K562 (cell line): ENCODE data around the gene AIDA. TPM values are rescaled to one million over a fixed set of nuclear protein-coding genes. Genes with fewer than 3 reads are reported as not detected.
A peak's percentile ranks its signal among the peaks of the same experiment; 100 is the strongest.

Experiments
- ATF7 ChIP-seq: fragments of 450-650 bp; IDR thresholded peaks from 2 replicates; pipeline ENCODE4 v1.7.1; 2014; ENCODE audit warnings: mild to moderate bottlenecking, moderate library complexity
- DACH1 ChIP-seq: fragments of 450-650 bp; IDR thresholded peaks from 2 replicates; pipeline ENCODE4 v1.6.1; 2018; ENCODE audit not compliant: partially characterized antibody
- HCFC1 ChIP-seq: IDR thresholded peaks from 2 replicates; pipeline ENCODE4 v1.6.1; 2012; ENCODE audit warnings: low read depth, low read length, improper control_type of control experiment
- KLF16 ChIP-seq: IDR thresholded peaks from 2 replicates; pipeline ENCODE4 v1.6.1; 2016; ENCODE audit warnings: antibody characterized with exemption
- MEIS2 ChIP-seq: fragments of 450-650 bp; IDR thresholded peaks from 2 replicates; pipeline ENCODE4 v1.6.1; 2014; ENCODE audit warnings: mild to moderate bottlenecking; ENCODE audit not compliant: partially characterized antibody
- PHF20 ChIP-seq: fragments of 450-650 bp; IDR thresholded peaks from 2 replicates; pipeline ENCODE4 v1.6.1; 2018; ENCODE audit not compliant: partially characterized antibody
- POLR2G ChIP-seq: fragments of 200-400 bp; formaldehyde crosslinking; IDR thresholded peaks from 2 replicates; pipeline ENCODE4 v1.6.1; 2017; ENCODE audit warnings: low read depth, mild to moderate bottlenecking, antibody characterized with exemption, low read length, moderate library complexity
- RBBP5 ChIP-seq: fragments of 200-600 bp; sonication (generic); IDR thresholded peaks from 2 replicates; pipeline ENCODE4 v1.6.1; 2012; ENCODE audit warnings: borderline replicate concordance, mild to moderate bottlenecking, low read length, control low read depth, inconsistent platforms; ENCODE audit not compliant: insufficient read depth, poor library complexity, severe bottlenecking
- ZEB2 ChIP-seq: fragments of 450-650 bp; IDR thresholded peaks from 2 replicates; pipeline ENCODE4 v1.6.1; 2016
- ZNF311 ChIP-seq: fragments of 250-450 bp; sonication (Bioruptor Pico); IDR thresholded peaks from 2 replicates; pipeline ENCODE4 v1.4.0; 2020; ENCODE audit warnings: mild to moderate bottlenecking, moderate library complexity
- ZNF316 ChIP-seq: fragments of 450-650 bp; IDR thresholded peaks from 2 replicates; pipeline ENCODE4 v1.6.1; 2016
- ZNF512 ChIP-seq: IDR thresholded peaks from 2 replicates; pipeline ENCODE4 v1.6.1; 2016; ENCODE audit warnings: missing genetic modification characterization, missing compliant biosample characterization
- polyA plus RNA-seq, 8 experiments: library from polyadenylated mRNA; depleted of rRNA in 4 of 8; stranded (reverse) in 5 of 8; unstranded in 3 of 8; fragments of >200 nt; fragmentation: Nextera tagmentation in 2 of 8; fragmentation: Illumina TruSeq in 1 of 8; extraction: Ambion mirVana in 2 of 8; extraction: Trizol in 1 of 8; gene quantifications; 2 replicates each; pipeline versions ENCODE4 v1.2.1 to v1.2.3, GENCODE V29; 2011 to 2014; ENCODE audit warnings: inconsistent platforms in 1 of 8, missing spikeins in 1 of 8
- total RNA-seq, 7 experiments: library from RNA; depleted of rRNA in 6 of 7; stranded (reverse); fragments of >200 nt in 6 of 7; fragmentation: Illumina TruSeq in 2 of 7; extraction: Trizol in 2 of 7; gene quantifications; 2 replicates each; pipeline versions ENCODE4 v1.2.1 to v1.2.3, GENCODE V29; 2011 to 2021; ENCODE audit warnings: low replicate concordance in 1 of 7
- TF ChIP-seq, protein P1 (sequence below): sonication (generic); formaldehyde crosslinking; IDR thresholded peaks from 2 replicates; pipeline ENCODE4 v1.9.0; 2022; ENCODE audit warnings: mild to moderate bottlenecking, missing genetic modification reagents
- TF ChIP-seq, protein P2 (sequence below): fragments of 450-650 bp; conservative IDR thresholded peaks from 2 replicates; pipeline ENCODE4 v1.6.1; 2016; ENCODE audit warnings: missing genetic modification characterization, low read depth, mild to moderate bottlenecking, control low read depth, missing compliant biosample characterization
- TF ChIP-seq, protein P3 (sequence below): sonication (generic); formaldehyde crosslinking; IDR thresholded peaks from 2 replicates; pipeline ENCODE4 v1.8.0; 2022; ENCODE audit warnings: mild to moderate bottlenecking, missing genetic modification reagents
- TF ChIP-seq, protein P4 (sequence below): sonication (generic); formaldehyde crosslinking; IDR thresholded peaks from 2 replicates; pipeline ENCODE4 v1.8.1; 2022; ENCODE audit warnings: missing genetic modification reagents
- TF ChIP-seq, protein P5 (sequence below): sonication (generic); formaldehyde crosslinking; IDR thresholded peaks from 2 replicates; pipeline ENCODE4 v1.8.0; 2023; ENCODE audit warnings: mild to moderate bottlenecking, missing genetic modification reagents

Gene AIDA
- total and polyA plus RNA-seq, 9 of the 15 experiments (the other 6 are each of a cell fraction or from before 2014, with no cell fraction given), result 18.2 to 77.9 (median 24.9) TPM

DNA sequence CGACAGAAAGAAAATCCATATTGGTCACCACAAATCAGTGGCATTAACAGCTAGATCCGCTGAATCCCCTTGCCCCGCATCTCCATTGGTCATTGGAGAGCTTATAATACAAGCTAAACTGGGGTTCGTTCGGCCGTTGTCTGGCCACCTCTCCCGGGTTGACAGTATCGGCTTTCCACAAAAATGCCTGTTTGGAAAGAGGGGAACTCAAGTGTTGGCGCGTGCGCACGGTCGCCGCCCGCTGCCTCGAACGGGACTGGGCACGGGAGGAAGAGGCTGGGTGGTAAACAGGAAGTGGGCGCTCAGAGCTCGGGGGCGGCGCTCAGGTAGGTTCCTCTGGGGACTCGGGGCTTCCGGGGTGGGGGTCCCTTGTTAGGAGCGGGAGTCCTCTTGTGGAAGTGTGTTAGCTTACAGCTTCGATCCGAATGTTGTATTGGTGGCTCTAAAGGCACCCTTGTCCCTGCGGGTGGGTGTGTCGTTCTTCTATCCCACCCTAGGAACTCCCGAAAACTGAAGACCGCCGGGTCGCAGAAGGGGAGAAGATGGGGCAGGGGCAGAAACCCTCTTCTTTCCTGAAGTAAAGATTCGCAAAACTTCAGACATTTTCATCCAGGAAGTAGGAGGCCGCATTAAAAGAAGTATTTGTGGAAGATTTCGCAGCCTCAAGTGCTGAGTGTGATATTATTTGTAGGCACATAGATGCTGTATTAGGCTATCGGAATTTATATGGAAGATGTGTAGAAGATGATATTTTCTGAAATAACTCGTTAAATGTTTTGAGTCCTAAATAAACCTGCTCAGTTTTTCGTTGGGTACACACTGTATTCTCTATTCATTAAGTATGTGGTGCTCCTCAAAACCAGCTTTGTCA is 1.0 kb upstream of the AIDA start (continued):
- TF ChIP-seq, protein P1, sequence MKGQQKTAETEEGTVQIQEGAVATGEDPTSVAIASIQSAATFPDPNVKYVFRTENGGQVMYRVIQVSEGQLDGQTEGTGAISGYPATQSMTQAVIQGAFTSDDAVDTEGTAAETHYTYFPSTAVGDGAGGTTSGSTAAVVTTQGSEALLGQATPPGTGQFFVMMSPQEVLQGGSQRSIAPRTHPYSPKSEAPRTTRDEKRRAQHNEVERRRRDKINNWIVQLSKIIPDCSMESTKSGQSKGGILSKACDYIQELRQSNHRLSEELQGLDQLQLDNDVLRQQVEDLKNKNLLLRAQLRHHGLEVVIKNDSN (CRISPR knock-in tag), result no peak
- TF ChIP-seq RBBP5 (peak; percentile 22), KLF16 (no peak), HCFC1 (peak; percentile 75), ZNF316 (peak; percentile 56), PHF20 (peak; percentile 68), ZEB2 (peak; percentile 49; the same call in 1 of the 2 replicates), DACH1 (no peak), POLR2G (peak; percentile 82), MEIS2 (peak; percentile 64), ZNF311 (no peak), ZNF512 (no peak), ATF7 (no peak)
- TF ChIP-seq, protein P2, sequence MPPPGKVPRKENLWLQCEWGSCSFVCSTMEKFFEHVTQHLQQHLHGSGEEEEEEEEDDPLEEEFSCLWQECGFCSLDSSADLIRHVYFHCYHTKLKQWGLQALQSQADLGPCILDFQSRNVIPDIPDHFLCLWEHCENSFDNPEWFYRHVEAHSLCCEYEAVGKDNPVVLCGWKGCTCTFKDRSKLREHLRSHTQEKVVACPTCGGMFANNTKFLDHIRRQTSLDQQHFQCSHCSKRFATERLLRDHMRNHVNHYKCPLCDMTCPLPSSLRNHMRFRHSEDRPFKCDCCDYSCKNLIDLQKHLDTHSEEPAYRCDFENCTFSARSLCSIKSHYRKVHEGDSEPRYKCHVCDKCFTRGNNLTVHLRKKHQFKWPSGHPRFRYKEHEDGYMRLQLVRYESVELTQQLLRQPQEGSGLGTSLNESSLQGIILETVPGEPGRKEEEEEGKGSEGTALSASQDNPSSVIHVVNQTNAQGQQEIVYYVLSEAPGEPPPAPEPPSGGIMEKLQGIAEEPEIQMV (tag), result no peak
- TF ChIP-seq, protein P3, sequence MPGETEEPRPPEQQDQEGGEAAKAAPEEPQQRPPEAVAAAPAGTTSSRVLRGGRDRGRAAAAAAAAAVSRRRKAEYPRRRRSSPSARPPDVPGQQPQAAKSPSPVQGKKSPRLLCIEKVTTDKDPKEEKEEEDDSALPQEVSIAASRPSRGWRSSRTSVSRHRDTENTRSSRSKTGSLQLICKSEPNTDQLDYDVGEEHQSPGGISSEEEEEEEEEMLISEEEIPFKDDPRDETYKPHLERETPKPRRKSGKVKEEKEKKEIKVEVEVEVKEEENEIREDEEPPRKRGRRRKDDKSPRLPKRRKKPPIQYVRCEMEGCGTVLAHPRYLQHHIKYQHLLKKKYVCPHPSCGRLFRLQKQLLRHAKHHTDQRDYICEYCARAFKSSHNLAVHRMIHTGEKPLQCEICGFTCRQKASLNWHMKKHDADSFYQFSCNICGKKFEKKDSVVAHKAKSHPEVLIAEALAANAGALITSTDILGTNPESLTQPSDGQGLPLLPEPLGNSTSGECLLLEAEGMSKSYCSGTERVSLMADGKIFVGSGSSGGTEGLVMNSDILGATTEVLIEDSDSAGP (CRISPR knock-in tag), result no peak
- TF ChIP-seq, protein P4, sequence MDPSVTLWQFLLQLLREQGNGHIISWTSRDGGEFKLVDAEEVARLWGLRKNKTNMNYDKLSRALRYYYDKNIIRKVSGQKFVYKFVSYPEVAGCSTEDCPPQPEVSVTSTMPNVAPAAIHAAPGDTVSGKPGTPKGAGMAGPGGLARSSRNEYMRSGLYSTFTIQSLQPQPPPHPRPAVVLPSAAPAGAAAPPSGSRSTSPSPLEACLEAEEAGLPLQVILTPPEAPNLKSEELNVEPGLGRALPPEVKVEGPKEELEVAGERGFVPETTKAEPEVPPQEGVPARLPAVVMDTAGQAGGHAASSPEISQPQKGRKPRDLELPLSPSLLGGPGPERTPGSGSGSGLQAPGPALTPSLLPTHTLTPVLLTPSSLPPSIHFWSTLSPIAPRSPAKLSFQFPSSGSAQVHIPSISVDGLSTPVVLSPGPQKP (CRISPR knock-in tag), result no peak
- TF ChIP-seq, protein P5, sequence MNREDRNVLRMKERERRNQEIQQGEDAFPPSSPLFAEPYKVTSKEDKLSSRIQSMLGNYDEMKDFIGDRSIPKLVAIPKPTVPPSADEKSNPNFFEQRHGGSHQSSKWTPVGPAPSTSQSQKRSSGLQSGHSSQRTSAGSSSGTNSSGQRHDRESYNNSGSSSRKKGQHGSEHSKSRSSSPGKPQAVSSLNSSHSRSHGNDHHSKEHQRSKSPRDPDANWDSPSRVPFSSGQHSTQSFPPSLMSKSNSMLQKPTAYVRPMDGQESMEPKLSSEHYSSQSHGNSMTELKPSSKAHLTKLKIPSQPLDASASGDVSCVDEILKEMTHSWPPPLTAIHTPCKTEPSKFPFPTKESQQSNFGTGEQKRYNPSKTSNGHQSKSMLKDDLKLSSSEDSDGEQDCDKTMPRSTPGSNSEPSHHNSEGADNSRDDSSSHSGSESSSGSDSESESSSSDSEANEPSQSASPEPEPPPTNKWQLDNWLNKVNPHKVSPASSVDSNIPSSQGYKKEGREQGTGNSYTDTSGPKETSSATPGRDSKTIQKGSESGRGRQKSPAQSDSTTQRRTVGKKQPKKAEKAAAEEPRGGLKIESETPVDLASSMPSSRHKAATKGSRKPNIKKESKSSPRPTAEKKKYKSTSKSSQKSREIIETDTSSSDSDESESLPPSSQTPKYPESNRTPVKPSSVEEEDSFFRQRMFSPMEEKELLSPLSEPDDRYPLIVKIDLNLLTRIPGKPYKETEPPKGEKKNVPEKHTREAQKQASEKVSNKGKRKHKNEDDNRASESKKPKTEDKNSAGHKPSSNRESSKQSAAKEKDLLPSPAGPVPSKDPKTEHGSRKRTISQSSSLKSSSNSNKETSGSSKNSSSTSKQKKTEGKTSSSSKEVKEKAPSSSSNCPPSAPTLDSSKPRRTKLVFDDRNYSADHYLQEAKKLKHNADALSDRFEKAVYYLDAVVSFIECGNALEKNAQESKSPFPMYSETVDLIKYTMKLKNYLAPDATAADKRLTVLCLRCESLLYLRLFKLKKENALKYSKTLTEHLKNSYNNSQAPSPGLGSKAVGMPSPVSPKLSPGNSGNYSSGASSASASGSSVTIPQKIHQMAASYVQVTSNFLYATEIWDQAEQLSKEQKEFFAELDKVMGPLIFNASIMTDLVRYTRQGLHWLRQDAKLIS (CRISPR knock-in tag), result no peak; the same call in 1 of the 2 replicates
